Progenitor cell of endocrine pancreas (in vitro differentiated cells): ENCODE results near the gene DEFB113. TPM values are rescaled to one million over a fixed set of nuclear protein-coding genes. Genes with fewer than 3 reads are reported as not detected.

Experiments
- DNase-seq: peaks from one replicate; pipeline ENCODE4 v3.0.0; 2021; ENCODE audit warnings: low spot score; ENCODE audit not compliant: unreplicated experiment
- H3K27ac Mint-ChIP-seq: 2 replicates; pipeline ENCODE4 v1.8.0; 2021; ENCODE audit warnings: mild to moderate bottlenecking, moderate library complexity, mixed read lengths
- H3K27me3 Mint-ChIP-seq: 2 replicates; pipeline ENCODE4 v1.8.0; 2021; ENCODE audit warnings: mixed read lengths
- H3K36me3 Mint-ChIP-seq: 2 replicates; pipeline ENCODE4 v1.8.0; 2022; ENCODE audit warnings: mixed read lengths; ENCODE audit not compliant: insufficient read depth
- H3K4me1 Mint-ChIP-seq: 2 replicates; pipeline ENCODE4 v1.8.0; 2021; ENCODE audit warnings: low read depth, mixed read lengths
- H3K4me3 Mint-ChIP-seq: 2 replicates; pipeline ENCODE4 v1.8.0; 2021; ENCODE audit warnings: low read depth, mild to moderate bottlenecking, moderate library complexity, mixed read lengths
- H3K9me3 Mint-ChIP-seq: 2 replicates; pipeline ENCODE4 v1.8.0; 2021; ENCODE audit warnings: low read depth, mixed read lengths
- CTCF ChIP-seq: fragments of 200-600 bp; sonication (generic); IDR thresholded peaks from one replicate; pipeline ENCODE4 v1.5.0; 2021; ENCODE audit warnings: antibody characterized with exemption, mild to moderate bottlenecking; ENCODE audit not compliant: unreplicated experiment
- long read RNA-seq: library from polyadenylated mRNA; unstranded; transcript quantifications from one replicate; pipeline ENCODE4 v2.0.0, GENCODE V29; 2020
- total RNA-seq: library from RNA; stranded (reverse); gene quantifications from 2 replicates; pipeline ENCODE4 v1.2.1, GENCODE V29; 2021

Gene DEFB113
- total RNA-seq: not detected in 2 replicates
- long read RNA-seq: 0 reads

- Mint-ChIP-seq H3K4me1 (no peaks in the 10 kb centered on the region), H3K4me3 (no peak within 1 kb of the TSS), H3K27ac (no peak within 1 kb of the TSS), H3K9me3 (no peaks in the 10 kb centered on the region), H3K27me3 (no peaks in the 10 kb centered on the region), H3K36me3 (no peaks in the 10 kb centered on the region)
- no peak for DNase-seq
- TF ChIP-seq CTCF: no peak
Measured at GRCh38 chr6:49969605-49970004, at the start of gene DEFB113. Gene DEFB113 (minus strand): TSS chr6:49969625. CDS start chr6:49969625, 0 bp downstream.

- TF ChIP-seq CTCF: no peak
- H3K9me3 Mint-ChIP-seq: no peaks in the 10 kb centered on the region
Measured at GRCh38 chr6:50007819-50008218, 38.4 kb upstream of the DEFB113 start.

GRCh38 chr6:50003139-50003538, 33.7 kb upstream of the DEFB113 start:
- H3K27me3 Mint-ChIP-seq: no peaks in the 10 kb centered on the region
- DNase-seq: no peak
- no peak overlapping the region for H3K27ac Mint-ChIP-seq
- no peaks in the 10 kb centered on the region for H3K4me1 Mint-ChIP-seq
- H3K9me3 Mint-ChIP-seq: no peaks in the 10 kb centered on the region
- H3K4me3 Mint-ChIP-seq: no peak overlapping the region
- TF ChIP-seq CTCF: no peak
- H3K36me3 Mint-ChIP-seq: no peaks in the 10 kb centered on the region

More at GRCh38 chr6:50007819-50008218, 38.4 kb upstream of the DEFB113 start:
- no peak overlapping the region for H3K4me3 Mint-ChIP-seq
- DNase-seq: no peak
- no peaks in the 10 kb centered on the region for H3K27me3 Mint-ChIP-seq
- H3K36me3 Mint-ChIP-seq: no peaks in the 10 kb centered on the region
- H3K27ac Mint-ChIP-seq: no peak overlapping the region
- no peaks in the 10 kb centered on the region for H3K4me1 Mint-ChIP-seq

GRCh38 chr6:49995278-49995677, 25.9 kb upstream of the DEFB113 start:
- H3K4me3 Mint-ChIP-seq: no peak overlapping the region
- H3K36me3 Mint-ChIP-seq: no peaks in the 10 kb centered on the region
- no peaks in the 10 kb centered on the region for H3K27me3 Mint-ChIP-seq
- H3K4me1 Mint-ChIP-seq: no peaks in the 10 kb centered on the region
- no peak for DNase-seq
- no peak overlapping the region for H3K27ac Mint-ChIP-seq
- H3K9me3 Mint-ChIP-seq: no peaks in the 10 kb centered on the region
- TF ChIP-seq CTCF: no peak

GRCh38 chr6:49988900-49989299, 19.5 kb upstream of the DEFB113 start:
- Mint-ChIP-seq H3K27ac (no peak overlapping the region), H3K4me1 (peaks cover 5% of the 10 kb centered on the region), H3K36me3 (no peaks in the 10 kb centered on the region), H3K9me3 (no peaks in the 10 kb centered on the region), H3K4me3 (no peak overlapping the region), H3K27me3 (no peaks in the 10 kb centered on the region)
- no peak for DNase-seq
- TF ChIP-seq CTCF: no peak
